Naive thymus-derived CD8-positive, alpha-beta T cell (primary cell): ENCODE results near the gene SLC38A8. TPM values are rescaled to one million over a fixed set of nuclear protein-coding genes. Genes with fewer than 3 reads are reported as not detected.
A peak's percentile ranks its signal among the peaks of the same experiment; 100 is the strongest.

Source experiments
- ATAC-seq, 2 donors: fragments of 150-1000 bp; cut with Tn5 transposase in 1 of 2; sonication (Bioruptor Pico), chemical (Tn5 transposase) in 1 of 2; 1 replicate in 1 of 2; 2 replicates in 1 of 2; pipeline ENCODE4 v1.10.0; 2021; ENCODE audit warnings: mild to moderate bottlenecking in 2 of 2, moderate library complexity in 2 of 2
- POLR2A ChIA-PET: fragments of 350-600 bp; sonication (Branson Sonifier 250); formaldehyde crosslinking; loops from one replicate; lab custom pipeline; 2021; ENCODE audit warnings: antibody characterized with exemption; lab: Charles Lee
- DNase-seq, 10 donors: peaks; one replicate each; pipeline versions ENCODE4 v3.0.0 to v3.0.0-alpha.2; 2020 to 2022
- H3K27ac Mint-ChIP-seq, 10 donors: one replicate each; pipeline ENCODE4 v1.8.0; 2020 to 2022; ENCODE audit warnings: mild to moderate bottlenecking in 10 of 10, mixed read lengths in 10 of 10, moderate library complexity in 4 of 10, inconsistent platforms in 1 of 10
- H3K27me3 Mint-ChIP-seq, 5 donors: one replicate each; pipeline ENCODE4 v1.8.0; 2021 to 2022; ENCODE audit warnings: mixed read lengths in 5 of 5
- H3K36me3 Mint-ChIP-seq, 3 donors: one replicate each; pipeline ENCODE4 v1.8.0; 2020 to 2022; ENCODE audit warnings: mixed read lengths in 3 of 3, mild to moderate bottlenecking in 2 of 3, inconsistent platforms in 1 of 3
- H3K4me1 Mint-ChIP-seq, 4 donors: one replicate each; pipeline ENCODE4 v1.8.0; 2021 to 2022; ENCODE audit warnings: mixed read lengths in 4 of 4
- H3K4me3 Mint-ChIP-seq, 10 donors: one replicate each; pipeline ENCODE4 v1.8.0; 2020 to 2022; ENCODE audit warnings: mild to moderate bottlenecking in 10 of 10, mixed read lengths in 10 of 10, moderate library complexity in 6 of 10, inconsistent platforms in 1 of 10
- H3K9me3 Mint-ChIP-seq, 9 donors: one replicate each; pipeline ENCODE4 v1.8.0; 2020 to 2022; ENCODE audit warnings: mixed read lengths in 9 of 9, mild to moderate bottlenecking in 3 of 9, inconsistent platforms in 1 of 9, moderate library complexity in 1 of 9
- polyA plus RNA-seq, 3 donors: library from polyadenylated mRNA; unstranded; fragments of 300-500 nt; fragmentation: Illumina TruSeq; gene quantifications; one replicate each; pipeline ENCODE4 v1.2.3, GENCODE V29; 2021
- total RNA-seq, 8 experiments: library from RNA in 2 of 8; stranded (reverse) in 2 of 8; gene quantifications; one replicate each; pipeline ENCODE4 v1.2.3 and lab custom pipeline; 2021 to 2026

The SLC38A8 gene
- total and polyA plus RNA-seq, 5 experiments from 2014 or later: not detected

DNA sequence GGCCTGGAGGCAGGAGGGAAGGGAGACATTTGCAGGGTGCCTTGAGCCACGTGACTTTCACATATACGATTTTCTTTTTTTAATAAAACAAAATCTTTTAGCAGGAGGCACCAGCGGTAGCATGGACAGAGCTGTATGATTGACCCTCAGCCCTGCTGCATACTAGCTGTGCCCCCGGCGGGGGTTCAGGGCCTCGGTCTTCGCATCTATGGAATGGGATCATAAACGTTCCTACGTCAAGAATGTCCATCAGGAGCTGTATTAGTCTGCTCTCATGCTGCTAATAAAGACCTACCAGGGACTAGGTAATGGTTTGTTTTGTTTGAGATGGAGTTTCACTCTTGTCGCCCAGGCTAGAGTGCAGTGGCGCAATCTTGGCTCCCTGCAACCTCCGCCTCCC is 27.2 kb downstream of the SLC38A8 start:
- ATAC-seq (no peak), DNase-seq (no peak)
- H3K4me1 Mint-ChIP-seq: peaks cover 7 to 12% (median 9%) of the 10 kb centered on the region in 4 donors
- POLR2A ChIA-PET: no interaction called here
- H3K4me3 Mint-ChIP-seq: no peak overlapping the region
- peaks cover 0 to 20% (median 4%) of the 10 kb centered on the region in 9 donors for H3K9me3 Mint-ChIP-seq
- H3K27ac Mint-ChIP-seq: peak overlapping the region in 1 of 10 donors; percentile 20
- H3K36me3 Mint-ChIP-seq: peaks cover 0 to 6% (median 0%) of the 10 kb centered on the region in 3 donors
- H3K27me3 Mint-ChIP-seq: peaks cover 0 to 10% (median 2%) of the 10 kb centered on the region in 5 donors

DNA sequence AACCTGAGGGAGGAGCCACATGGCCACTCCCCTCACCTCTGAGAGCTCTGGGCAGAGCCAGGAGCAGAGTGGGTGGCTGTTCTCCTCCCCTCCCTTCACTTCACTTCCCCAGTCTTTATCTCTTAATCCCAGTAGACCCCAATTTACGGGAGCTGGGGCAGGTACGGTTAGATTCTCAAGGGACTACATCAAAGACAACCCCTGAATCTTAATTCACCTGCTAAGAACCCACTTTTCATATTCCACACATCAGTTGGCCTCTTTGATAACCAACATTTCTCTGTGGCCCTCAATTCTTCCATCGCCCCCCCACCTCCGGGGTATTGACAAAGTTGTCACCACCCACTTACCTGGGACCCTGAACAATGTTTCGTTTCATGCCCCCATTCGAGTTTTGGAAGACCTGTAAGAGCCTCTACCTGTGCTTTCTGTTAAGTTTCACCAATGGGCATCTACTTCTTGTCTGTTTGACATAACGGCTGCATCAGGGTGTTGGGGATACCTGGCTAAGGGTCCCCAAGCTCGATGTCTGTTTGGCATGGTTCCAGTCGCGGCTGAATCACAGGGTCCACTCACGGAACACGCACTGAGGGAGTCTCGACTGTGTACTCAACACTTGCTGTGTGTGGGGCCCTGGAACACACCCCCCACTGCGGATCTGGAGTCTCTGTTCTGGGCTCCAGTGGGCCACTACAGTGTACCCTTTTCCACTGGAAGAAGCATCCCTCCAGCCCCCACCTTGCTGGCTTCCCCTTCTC is 27.8 kb downstream of the SLC38A8 start:
- H3K36me3 Mint-ChIP-seq: peaks cover 0 to 6% (median 0%) of the 10 kb centered on the region in 3 donors
- peaks cover 7 to 12% (median 9%) of the 10 kb centered on the region in 4 donors for H3K4me1 Mint-ChIP-seq
- ATAC-seq (no peak), DNase-seq (no peak)
- H3K4me3 Mint-ChIP-seq: peak overlapping the region in 3 of 10 donors; percentile 31 to 46 (median 43)
- peaks cover 0 to 13% (median 4%) of the 10 kb centered on the region in 9 donors for H3K9me3 Mint-ChIP-seq
- peak overlapping the region in 1 of 10 donors; percentile 57 for H3K27ac Mint-ChIP-seq
- H3K27me3 Mint-ChIP-seq: peaks cover 0 to 8% (median 2%) of the 10 kb centered on the region in 5 donors
- POLR2A ChIA-PET: no interaction called here

DNA sequence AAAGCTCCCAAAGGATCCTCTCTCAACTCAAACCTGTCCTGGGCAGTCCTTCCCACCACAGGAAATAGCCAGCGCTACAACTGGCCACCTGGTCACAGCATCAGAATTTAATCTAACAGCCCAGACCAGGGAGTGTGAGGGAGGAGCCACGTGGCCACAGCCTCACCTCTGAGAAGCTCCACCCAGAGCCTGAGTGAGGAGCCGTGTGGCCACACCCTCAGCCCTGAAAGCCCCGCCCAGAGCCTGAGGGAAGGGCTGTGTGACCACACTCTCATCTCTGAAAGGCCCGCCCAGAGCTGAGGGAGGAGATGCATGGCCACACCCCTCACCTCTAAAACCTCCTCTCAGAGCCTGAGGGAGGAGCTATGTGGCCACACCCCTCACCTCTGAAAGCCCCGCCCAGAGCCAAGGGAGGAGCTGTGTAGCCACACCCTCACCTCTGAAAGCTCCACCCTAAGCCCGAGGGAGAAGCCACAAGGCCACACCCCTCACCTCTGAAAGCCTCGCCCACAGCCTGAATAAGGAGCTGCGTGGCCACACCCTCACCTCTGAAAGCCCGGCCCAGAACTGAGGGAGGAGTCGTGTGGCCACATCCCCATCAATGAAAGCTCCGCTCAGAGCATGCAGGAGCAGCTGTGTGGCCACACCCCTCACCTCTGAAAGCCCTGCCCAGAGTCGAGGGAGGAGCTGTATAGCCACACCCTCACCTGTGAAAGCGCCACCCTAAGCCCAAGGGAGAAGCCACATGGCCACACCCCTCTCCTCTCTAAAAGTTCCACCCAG is 28.6 kb downstream of the SLC38A8 start:
- H3K9me3 Mint-ChIP-seq: peaks cover 0 to 8% (median 3%) of the 10 kb centered on the region in 9 donors
- no peaks in the 10 kb centered on the region for H3K36me3 Mint-ChIP-seq

DNA sequence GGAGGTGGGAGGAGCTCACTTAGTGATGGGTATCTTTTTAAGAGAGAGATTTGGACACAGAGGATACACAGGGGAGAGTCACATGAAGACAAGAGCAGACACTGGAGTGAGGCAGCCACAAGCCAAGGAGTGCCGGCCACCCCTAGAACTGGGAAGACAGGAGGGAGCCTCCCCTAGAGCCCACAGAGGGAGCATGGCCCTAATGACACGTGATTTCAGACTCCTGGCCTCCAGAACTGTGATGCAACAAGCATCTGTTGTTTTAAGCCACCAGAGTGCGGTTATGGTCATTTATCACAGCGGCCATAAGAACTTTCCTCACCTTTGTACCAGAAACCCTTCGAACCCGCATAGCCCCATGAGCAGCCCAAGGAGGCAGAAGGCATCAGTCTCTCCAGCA is 33.3 kb downstream of the SLC38A8 start:
- ATAC-seq (no peak), DNase-seq (no peak)
- Mint-ChIP-seq H3K4me1 (peaks cover 2 to 5% (median 3%) of the 10 kb centered on the region in 4 donors), H3K27ac (peak overlapping the region in 1 of 10 donors; percentile 5), H3K36me3 (no peaks in the 10 kb centered on the region), H3K4me3 (no peak overlapping the region), H3K9me3 (no peaks in the 10 kb centered on the region), H3K27me3 (peaks cover 0 to 4% (median 2%) of the 10 kb centered on the region in 5 donors)
- POLR2A ChIA-PET: no interaction called here

More for the DNA sequence above, 28.6 kb downstream of the SLC38A8 start:
- peaks cover 0 to 3% (median 0%) of the 10 kb centered on the region in 5 donors for H3K27me3 Mint-ChIP-seq
- DNase-seq (peak in 9 of 10 donors; percentile 7 to 60 (median 33)), ATAC-seq (peak; percentile 76 to 80)
- POLR2A ChIA-PET: no interaction called here
- H3K27ac Mint-ChIP-seq: peak overlapping the region in 2 of 10 donors; percentile 13 to 57
- H3K4me3 Mint-ChIP-seq: peak overlapping the region in 4 of 10 donors; percentile 10 to 46 (median 37)
- peaks cover 7 to 12% (median 9%) of the 10 kb centered on the region in 4 donors for H3K4me1 Mint-ChIP-seq

DNA sequence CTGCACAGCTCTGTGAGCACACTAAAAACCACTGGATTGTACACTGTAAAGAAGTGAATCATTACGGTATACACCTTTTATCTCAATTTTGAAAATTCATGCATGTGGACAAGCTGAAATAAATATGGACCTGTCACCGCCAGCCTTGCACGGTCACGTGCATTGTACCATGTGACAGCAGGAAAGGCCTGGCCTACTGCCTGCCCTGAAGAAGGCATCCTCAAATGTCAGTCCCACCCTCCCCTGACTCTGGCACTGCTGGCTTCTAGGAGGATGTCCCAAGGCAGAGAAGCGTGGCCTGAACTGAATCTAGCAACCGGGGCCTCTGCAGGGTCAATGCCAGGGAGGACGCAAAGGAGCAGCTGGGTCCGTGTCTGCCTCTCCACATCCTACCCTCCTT is 34.6 kb downstream of the SLC38A8 start:
- peak in 1 of 10 donors; percentile 38 for DNase-seq
- POLR2A ChIA-PET: no interaction called here

DNA sequence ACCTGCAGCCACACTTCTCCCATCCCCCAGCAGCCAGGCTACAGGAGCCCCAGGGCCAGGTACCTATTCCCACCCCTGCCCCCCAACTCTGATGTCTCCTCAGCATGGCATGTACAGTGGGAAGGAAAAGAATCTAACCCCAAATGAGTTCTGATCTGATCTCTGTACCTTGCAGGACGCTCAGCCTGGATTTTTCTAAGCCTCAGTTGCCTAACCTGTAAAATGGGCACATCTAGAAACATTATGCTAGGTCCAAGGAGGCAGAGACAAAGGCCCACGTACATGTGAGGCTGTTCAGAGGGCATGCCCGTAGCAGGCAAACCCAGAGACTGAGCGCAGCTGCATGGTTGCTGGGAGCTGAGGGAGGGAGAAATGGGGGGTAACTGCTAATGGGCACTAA is 35.1 kb downstream of the SLC38A8 start:
- Mint-ChIP-seq H3K9me3 (no peaks in the 10 kb centered on the region), H3K27ac (no peak overlapping the region), H3K4me1 (no peaks in the 10 kb centered on the region), H3K4me3 (no peak overlapping the region), H3K27me3 (peaks cover 0 to 8% (median 2%) of the 10 kb centered on the region in 5 donors), H3K36me3 (no peaks in the 10 kb centered on the region)
- ATAC-seq: no peak
- DNase-seq: peak in 1 of 10 donors; percentile 35
- POLR2A ChIA-PET: no interaction called here

More for the DNA sequence above, 34.6 kb downstream of the SLC38A8 start:
- no peaks in the 10 kb centered on the region for H3K36me3 Mint-ChIP-seq
- H3K4me3 Mint-ChIP-seq: no peak overlapping the region
- no peak for ATAC-seq
- peaks cover 0 to 5% (median 2%) of the 10 kb centered on the region in 5 donors for H3K27me3 Mint-ChIP-seq
- no peaks in the 10 kb centered on the region for H3K9me3 Mint-ChIP-seq
- H3K4me1 Mint-ChIP-seq: no peaks in the 10 kb centered on the region
- H3K27ac Mint-ChIP-seq: no peak overlapping the region

DNA sequence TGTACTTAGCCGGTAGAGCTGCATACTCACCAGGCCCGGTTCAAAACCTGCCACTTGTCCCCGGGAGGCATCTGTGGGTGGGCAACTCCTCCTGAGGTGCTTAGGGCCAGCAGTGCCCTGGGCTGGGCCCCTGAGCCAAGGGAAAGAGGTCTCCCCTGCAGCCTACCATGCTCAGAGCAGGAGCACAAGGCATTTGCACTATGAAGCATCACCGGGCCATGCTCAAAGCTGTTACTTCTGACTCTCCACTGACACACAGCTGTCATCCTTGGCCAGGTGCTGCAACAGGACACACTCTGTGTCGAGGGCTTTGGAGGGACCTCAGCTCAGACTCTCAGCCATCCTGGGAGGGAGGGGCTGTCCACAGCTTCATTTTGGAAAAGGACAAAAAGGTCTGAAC is 37.2 kb downstream of the SLC38A8 start:
- ATAC-seq (no peak), DNase-seq (peak in 1 of 10 donors; percentile 55)
- POLR2A ChIA-PET: no interaction called here
- Mint-ChIP-seq H3K27me3 (peaks cover 2 to 16% (median 10%) of the 10 kb centered on the region in 5 donors), H3K27ac (no peak overlapping the region), H3K4me3 (no peak overlapping the region), H3K9me3 (no peaks in the 10 kb centered on the region), H3K4me1 (no peaks in the 10 kb centered on the region), H3K36me3 (no peaks in the 10 kb centered on the region)

DNA sequence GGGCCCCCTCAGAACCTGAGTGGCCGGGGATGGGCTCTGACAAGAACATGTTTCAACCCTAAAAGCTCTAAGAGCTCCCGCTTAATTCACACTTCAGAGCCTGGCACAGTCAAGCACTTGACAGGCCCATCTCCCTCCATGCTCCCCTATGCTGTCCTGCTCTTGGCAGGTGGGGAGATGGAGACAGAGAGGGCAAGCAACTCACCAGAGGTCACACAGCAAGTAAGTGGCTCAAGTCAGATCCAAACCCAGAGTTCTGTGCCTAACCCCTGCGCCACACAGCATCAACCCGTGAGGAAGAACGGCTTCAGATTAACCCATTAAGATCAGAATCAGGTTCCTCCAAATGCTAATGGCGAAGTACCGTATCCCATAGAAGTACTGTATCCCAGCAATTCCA is 38.2 kb downstream of the SLC38A8 start:
- ATAC-seq: no peak
- DNase-seq: peak in 1 of 10 donors; percentile 4
- H3K36me3 Mint-ChIP-seq: no peaks in the 10 kb centered on the region
- H3K9me3 Mint-ChIP-seq: no peaks in the 10 kb centered on the region
- H3K4me3 Mint-ChIP-seq: no peak overlapping the region
- no peaks in the 10 kb centered on the region for H3K4me1 Mint-ChIP-seq
- peaks cover 2 to 19% (median 10%) of the 10 kb centered on the region in 5 donors for H3K27me3 Mint-ChIP-seq
- no peak overlapping the region for H3K27ac Mint-ChIP-seq
- POLR2A ChIA-PET: no interaction called here

DNA sequence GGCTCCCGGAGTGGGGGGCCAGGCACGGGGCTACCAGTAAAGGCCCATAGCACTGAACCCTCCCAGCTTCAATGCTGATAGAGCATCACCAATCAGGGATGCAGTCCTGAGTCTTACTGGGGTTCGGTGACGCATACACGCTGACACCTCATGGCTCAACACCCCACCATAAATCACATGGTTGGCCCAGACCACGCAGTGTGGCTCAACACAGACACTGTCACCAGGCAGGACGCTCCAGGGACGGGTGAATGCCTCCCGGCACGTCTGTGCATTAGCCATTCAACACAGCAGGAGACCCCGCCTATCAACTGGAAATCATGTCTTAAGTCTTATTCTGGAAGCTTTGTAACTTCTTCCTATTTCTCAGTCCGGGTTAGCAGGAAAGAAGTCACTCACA is 39.6 kb downstream of the SLC38A8 start:
- POLR2A ChIA-PET: no interaction called here
- ATAC-seq (no peak), DNase-seq (no peak)
- Mint-ChIP-seq H3K9me3 (no peaks in the 10 kb centered on the region), H3K27ac (no peak overlapping the region), H3K36me3 (no peaks in the 10 kb centered on the region), H3K4me1 (no peaks in the 10 kb centered on the region), H3K27me3 (peaks cover 0 to 22% (median 15%) of the 10 kb centered on the region in 5 donors), H3K4me3 (no peak overlapping the region)

DNA sequence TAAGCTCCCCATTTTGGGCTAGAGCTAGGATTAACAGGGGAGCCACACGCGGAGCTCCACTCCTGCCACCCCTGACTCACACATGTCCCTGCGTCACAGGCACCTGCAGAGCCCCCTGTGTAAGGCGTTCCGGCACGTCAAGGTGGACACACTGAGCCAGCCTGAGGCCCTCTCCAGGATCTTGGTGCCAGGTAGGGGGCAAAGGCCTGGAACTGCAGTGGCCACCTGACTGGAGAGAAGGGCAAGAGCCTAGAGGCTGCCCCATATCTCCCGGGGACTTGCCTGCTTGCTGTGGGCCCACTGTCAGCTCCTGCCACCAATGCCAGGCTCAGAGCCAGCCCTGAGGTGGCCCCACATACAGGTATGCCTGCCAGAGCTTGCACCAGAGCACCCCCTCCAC is 40.9 kb downstream of the SLC38A8 start:
- Mint-ChIP-seq H3K4me1 (no peaks in the 10 kb centered on the region), H3K4me3 (no peak overlapping the region), H3K27me3 (peaks cover 0 to 30% (median 17%) of the 10 kb centered on the region in 5 donors), H3K9me3 (no peaks in the 10 kb centered on the region), H3K27ac (no peak overlapping the region), H3K36me3 (no peaks in the 10 kb centered on the region)
- ATAC-seq: no peak
- DNase-seq: peak in 1 of 10 donors; percentile 57
- POLR2A ChIA-PET: no interaction called here

DNA sequence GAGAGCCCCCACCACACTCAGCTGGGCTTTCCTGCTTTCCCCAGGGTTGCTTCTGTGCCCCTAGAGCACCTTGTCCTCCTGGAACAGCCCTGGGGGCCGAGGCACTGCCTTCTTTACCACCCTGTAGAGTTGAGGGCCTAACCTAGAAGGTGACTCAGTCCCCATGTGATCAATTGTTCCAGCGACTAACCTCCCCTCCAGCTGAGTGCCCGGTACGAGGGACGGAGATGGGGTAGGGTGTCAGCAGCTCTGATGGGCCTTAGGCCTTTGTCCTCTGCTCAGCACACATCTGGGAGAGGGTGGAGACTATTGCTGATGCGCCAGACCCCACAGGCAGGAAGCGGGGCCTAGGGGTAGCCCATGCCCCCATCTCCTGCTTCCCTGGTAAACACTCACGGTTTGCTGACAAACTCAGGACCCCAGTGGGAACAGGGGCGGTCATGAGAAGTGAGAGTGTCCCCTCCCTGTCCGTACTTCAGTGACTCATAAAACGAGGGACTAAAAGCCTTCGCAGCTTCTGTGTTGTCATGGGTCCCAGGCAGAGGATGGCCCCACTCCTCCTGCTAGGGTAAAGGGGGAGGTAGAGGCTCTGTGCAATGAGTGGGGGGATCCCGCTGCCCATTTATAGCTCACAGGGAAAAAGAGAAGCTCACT is 41.5 kb downstream of the SLC38A8 start:
- H3K36me3 Mint-ChIP-seq: no peaks in the 10 kb centered on the region
- H3K4me3 Mint-ChIP-seq: no peak overlapping the region
- DNase-seq (peak in 1 of 10 donors; percentile 44), ATAC-seq (no peak)
- no peak overlapping the region for H3K27ac Mint-ChIP-seq
- POLR2A ChIA-PET: no interaction called here
- H3K9me3 Mint-ChIP-seq: peaks cover 0 to 4% (median 0%) of the 10 kb centered on the region in 9 donors
- peaks cover 0 to 3% (median under 1%) of the 10 kb centered on the region in 4 donors for H3K4me1 Mint-ChIP-seq
- peaks cover 4 to 36% (median 23%) of the 10 kb centered on the region in 5 donors for H3K27me3 Mint-ChIP-seq

DNA sequence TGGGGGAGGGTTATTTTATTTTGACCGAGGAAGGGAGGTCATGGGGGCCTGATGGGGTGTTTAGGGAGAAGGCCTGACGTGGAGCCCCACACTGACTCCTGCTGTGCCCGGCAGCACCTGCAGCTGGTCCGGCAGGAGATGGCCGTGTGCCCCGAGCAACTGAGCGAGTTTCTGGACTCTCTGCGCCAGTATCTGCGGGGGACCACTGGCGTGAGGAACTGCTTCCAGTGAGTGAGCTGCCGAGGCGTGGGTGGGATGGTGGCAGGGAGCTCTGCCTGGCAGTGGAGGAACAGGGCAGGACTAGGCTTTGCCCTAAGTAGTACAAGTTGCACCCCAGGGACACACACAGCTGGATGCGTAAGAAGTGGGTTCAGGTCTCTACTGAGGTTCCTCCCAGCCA is 44.5 kb downstream of the SLC38A8 start:
- Mint-ChIP-seq H3K4me3 (no peak overlapping the region), H3K36me3 (no peaks in the 10 kb centered on the region), H3K9me3 (peaks cover 0 to 4% (median 0%) of the 10 kb centered on the region in 9 donors), H3K4me1 (peaks cover 0 to 12% (median 3%) of the 10 kb centered on the region in 4 donors), H3K27ac (peak overlapping the region in 1 of 10 donors; percentile 72), H3K27me3 (peaks cover 8 to 66% (median 39%) of the 10 kb centered on the region in 5 donors)
- DNase-seq (peak in 1 of 10 donors; percentile 36), ATAC-seq (no peak)
- POLR2A ChIA-PET: no interaction called here
